HepG2 (cell line): ENCODE results near the gene CABP2. TPM values are rescaled to one million over a fixed set of nuclear protein-coding genes. Genes with fewer than 3 reads are reported as not detected.

Experiments
- CC2D1A ChIP-seq: sonication (generic); formaldehyde crosslinking; IDR thresholded peaks from 2 replicates; pipeline ENCODE4 v1.8.1; 2023; ENCODE audit warnings: mild to moderate bottlenecking, missing genetic modification reagents
- DMAP1 ChIP-seq: IDR thresholded peaks from 2 replicates; pipeline ENCODE4 v1.6.1; 2016
- ETV6 ChIP-seq: sonication (generic); formaldehyde crosslinking; conservative IDR thresholded peaks from 2 replicates; pipeline ENCODE4 v1.4.0; 2020; ENCODE audit warnings: missing genetic modification reagents
- HOXA9 ChIP-seq: sonication (generic); formaldehyde crosslinking; IDR thresholded peaks from 2 replicates; pipeline ENCODE4 v1.8.1; 2022; ENCODE audit warnings: missing genetic modification reagents, mild to moderate bottlenecking, moderate library complexity, borderline replicate concordance
- IKZF4 ChIP-seq: sonication (generic); formaldehyde crosslinking; IDR thresholded peaks from 2 replicates; pipeline ENCODE4 v1.5.1; 2020; ENCODE audit warnings: borderline replicate concordance, mild to moderate bottlenecking, low read depth, missing genetic modification reagents; ENCODE audit errors: not compliant biosample characterization
- NR2C2 ChIP-seq: sonication (generic); formaldehyde crosslinking; IDR thresholded peaks from 2 replicates; pipeline ENCODE4 v1.4.0; 2020; ENCODE audit warnings: missing genetic modification reagents, mild to moderate bottlenecking, moderate library complexity, borderline replicate concordance
- POLR2A ChIP-seq, 2 experiments: IDR thresholded peaks; 2 replicates each; pipeline ENCODE4 v1.6.1; 2011; ENCODE audit warnings: low read depth in 2 of 2, low read length in 2 of 2, mild to moderate bottlenecking in 1 of 2, moderate library complexity in 1 of 2; ENCODE audit not compliant: insufficient read depth in 1 of 2
- PRDM4 ChIP-seq: sonication (generic); formaldehyde crosslinking; IDR thresholded peaks from 2 replicates; pipeline ENCODE4 v1.9.0; 2021; ENCODE audit warnings: missing genetic modification reagents, borderline replicate concordance
- PRMT3 ChIP-seq: sonication (generic); formaldehyde crosslinking; IDR thresholded peaks from 2 replicates; pipeline ENCODE4 v1.8.1; 2022; ENCODE audit warnings: low read depth, mild to moderate bottlenecking, moderate library complexity, missing genetic modification reagents, borderline replicate concordance
- RXRB ChIP-seq: IDR thresholded peaks from 2 replicates; pipeline ENCODE4 v1.6.1; 2016; ENCODE audit warnings: borderline replicate concordance, missing genetic modification reagents, missing compliant biosample characterization
- SAP130 ChIP-seq: IDR thresholded peaks from 2 replicates; pipeline ENCODE4 v1.6.1; 2016; ENCODE audit warnings: low read depth
- SNAI1 ChIP-seq: sonication (generic); formaldehyde crosslinking; IDR thresholded peaks from 2 replicates; pipeline ENCODE4 v1.5.0; 2020; ENCODE audit warnings: mild to moderate bottlenecking, missing genetic modification reagents, borderline replicate concordance
- SRY ChIP-seq: sonication (generic); formaldehyde crosslinking; IDR thresholded peaks from 2 replicates; pipeline ENCODE4 v1.8.0; 2022; ENCODE audit warnings: mild to moderate bottlenecking, missing genetic modification reagents
- USF2 ChIP-seq, 2 experiments: sonication (generic) in 1 of 2; formaldehyde crosslinking in 1 of 2; IDR thresholded peaks; 2 replicates each; pipeline versions ENCODE4 v1.5.1 to v1.6.1; 2011 to 2020; ENCODE audit warnings: borderline replicate concordance in 1 of 2, low read depth in 1 of 2, low read length in 1 of 2, mild to moderate bottlenecking in 1 of 2, missing genetic modification reagents in 1 of 2, moderate library complexity in 1 of 2
- ZGPAT ChIP-seq: IDR thresholded peaks from 2 replicates; pipeline ENCODE4 v1.6.1; 2016; ENCODE audit warnings: mild to moderate bottlenecking
- ZNF20 ChIP-seq: sonication (generic); formaldehyde crosslinking; IDR thresholded peaks from 2 replicates; pipeline ENCODE4 v1.4.0; 2020; ENCODE audit warnings: mild to moderate bottlenecking, moderate library complexity, missing genetic modification reagents
- ZNF350 ChIP-seq: sonication (generic); formaldehyde crosslinking; IDR thresholded peaks from 2 replicates; pipeline ENCODE4 v1.4.0; 2020; ENCODE audit warnings: mild to moderate bottlenecking, low read depth, missing genetic modification reagents, borderline replicate concordance
- ZNF589 ChIP-seq: sonication (generic); formaldehyde crosslinking; conservative IDR thresholded peaks from 2 replicates; pipeline ENCODE4 v1.8.0; 2022; ENCODE audit warnings: mild to moderate bottlenecking, moderate library complexity, missing genetic modification reagents
- ZNF761 ChIP-seq: sonication (generic); formaldehyde crosslinking; conservative IDR thresholded peaks from 2 replicates; pipeline ENCODE4 v1.4.0; 2020; ENCODE audit warnings: mild to moderate bottlenecking, missing genetic modification reagents
- ZNF777 ChIP-seq: sonication (generic); formaldehyde crosslinking; IDR thresholded peaks from 2 replicates; pipeline ENCODE4 v1.4.0; 2020; ENCODE audit warnings: missing genetic modification reagents
- ZSCAN9 ChIP-seq: IDR thresholded peaks from 2 replicates; pipeline ENCODE4 v1.6.1; 2016; ENCODE audit warnings: borderline replicate concordance
- polyA plus RNA-seq, 8 experiments: library from polyadenylated mRNA; depleted of rRNA in 3 of 8; stranded (reverse) in 7 of 8; unstranded in 1 of 8; fragments of >200 nt; fragmentation: Illumina TruSeq in 4 of 8; extraction: Trizol in 4 of 8; gene quantifications; 2 replicates each; pipeline versions ENCODE4 v1.2.1 to v1.2.3, GENCODE V29; 2011 to 2016; ENCODE audit warnings: low read depth in 4 of 8, missing spikeins in 1 of 8, mixed read lengths in 1 of 8; ENCODE audit not compliant: insufficient read depth in 1 of 8
- total RNA-seq, 5 experiments: library from RNA; depleted of rRNA; stranded (reverse); fragments of >200 nt; fragmentation: Illumina TruSeq; extraction: Trizol; gene quantifications; 2 replicates each; pipeline ENCODE4 v1.2.3, GENCODE V29; 2016; ENCODE audit warnings: low read depth in 1 of 5

Gene CABP2
- total and polyA plus RNA-seq, 2 of the 13 experiments (the other 11 are each of a cell fraction or from before 2014, with no cell fraction given), result not detected

- no peak for TF ChIP-seq RXRB
- TF ChIP-seq PRMT3 (CRISPR knock-in tag), result no peak
- no peak for TF ChIP-seq ZNF761 (CRISPR knock-in tag)
- TF ChIP-seq SAP130 (CRISPR knock-in tag), result 0 out of 2 replicates have a peak, but pooled peaks have one; percentile 17
- TF ChIP-seq ZNF589 (CRISPR knock-in tag), result no peak
- no peak for TF ChIP-seq SNAI1 (CRISPR knock-in tag)
- TF ChIP-seq ETV6 (CRISPR knock-in tag), result no peak
- TF ChIP-seq NR2C2, result no peak
- no peak for TF ChIP-seq DMAP1 (CRISPR knock-in tag)
- TF ChIP-seq USF2 (IDR thresholded peaks at IDR 0.05; ENCODE audit: low read depth, low read length), result no peak
- TF ChIP-seq USF2 (CRISPR knock-in tag; IDR thresholded peaks at IDR 0.05; ENCODE audit: borderline replicate concordance), result no peak
- TF ChIP-seq POLR2A (IDR thresholded peaks at IDR 0.05; ENCODE audit: insufficient read depth in 1 of 2, low read depth in 2 of 2, low read length in 2 of 2), result peak in 1 of 2 experiments; percentile 31; a peak in 1 of 4 replicates
- no peak for TF ChIP-seq SRY (CRISPR knock-in tag)
- 0 out of 2 replicates have a peak, but pooled peaks have one; percentile 52 for TF ChIP-seq ZNF777 (CRISPR knock-in tag)
- no peak for TF ChIP-seq PRDM4
- TF ChIP-seq CC2D1A (CRISPR knock-in tag), result 0 out of 2 replicates have a peak, but pooled peaks have one; percentile 32
- TF ChIP-seq ZNF350 (CRISPR knock-in tag), result peak; percentile 26; the same call in 1 of the 2 replicates
- TF ChIP-seq HOXA9 (CRISPR knock-in tag), result no peak
- no peak for TF ChIP-seq ZNF20 (CRISPR knock-in tag)
- no peak for TF ChIP-seq IKZF4 (CRISPR knock-in tag)
- no peak for TF ChIP-seq ZGPAT (CRISPR knock-in tag)
- TF ChIP-seq ZSCAN9 (CRISPR knock-in tag), result no peak
Measured at GRCh38 chr11:67558084-67558772, 35.0 kb upstream of the CABP2 start (continued).
